ENCODE results near the gene NFIX. TPM values are rescaled to one million over a fixed set of nuclear protein-coding genes. Genes with fewer than 3 reads are reported as not detected.

Gene NFIX
- total and polyA plus RNA-seq, 9 of the 15 experiments (the other 6 are each of a cell fraction or from before 2014, with no cell fraction given) = 0.28 to 26.8 (median 5.4) TPM

DNA sequence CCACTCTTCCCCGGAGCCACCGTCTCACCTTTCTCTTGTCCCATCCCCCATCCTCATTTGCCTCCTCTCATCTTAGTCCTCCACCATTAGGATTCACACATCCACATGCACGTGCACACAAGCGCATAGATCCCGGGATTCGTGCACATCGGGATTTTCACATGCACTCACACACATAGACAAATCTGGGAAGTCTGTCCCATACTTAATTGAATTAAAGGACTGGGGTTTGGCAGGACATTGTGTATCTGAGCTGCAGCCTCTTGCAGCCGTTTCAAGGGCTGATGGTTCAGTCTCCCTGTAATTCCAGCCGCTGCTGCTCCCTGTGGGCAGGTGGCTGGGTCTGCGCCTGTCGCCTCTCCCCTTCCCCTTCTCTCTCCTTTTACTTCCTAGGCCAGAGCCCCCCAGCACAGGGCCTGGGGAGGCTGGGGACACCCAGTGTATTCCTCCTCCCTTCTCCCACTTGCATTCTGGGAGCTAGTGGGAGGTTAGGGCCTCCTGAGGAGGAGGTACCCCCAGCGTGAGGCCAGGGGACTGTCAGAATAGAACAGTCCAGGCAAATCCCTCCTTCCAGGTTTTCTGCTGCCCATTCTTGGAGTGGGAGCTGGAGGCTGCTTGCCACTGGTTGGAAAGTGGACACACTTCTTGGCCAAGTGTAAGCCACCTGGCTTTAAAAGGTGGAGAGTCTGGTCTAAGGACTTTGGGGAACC lies 63.8 kb downstream of the NFIX start:
- Histone ChIP-seq H3K4me1 (replicated peaks in 1 of 2; ENCODE audit: control insufficient read depth in 2 of 2, insufficient read depth in 2 of 2, low read length in 2 of 2) (peaks cover 10 to 57% of the 10 kb centered on the region in 2 experiments; a peak in 4 of 5 replicates), H3K79me2 (ENCODE audit: control insufficient read depth, insufficient read depth, low read length) (peaks cover 5% of the 10 kb centered on the region), H3K4me3 (no peak overlapping the region), H3K27ac (ENCODE audit: extremely low read depth, low read depth, low read length) (no peak overlapping the region), H3K9me1 (ENCODE audit: control insufficient read depth, insufficient read depth, low read length) (no peaks in the 10 kb centered on the region), H3K4me2 (ENCODE audit: insufficient read depth, low read length) (no peak overlapping the region), H3K36me3 (ENCODE audit: control insufficient read depth, insufficient read depth, low read length) (no peaks in the 10 kb centered on the region), H2AFZ (ENCODE audit: low read depth, low read length) (no peak overlapping the region), H3K27me3 (ENCODE audit: control insufficient read depth in 2 of 2, insufficient read depth in 2 of 2, low read length in 2 of 2) (no peaks in the 10 kb centered on the region), H3K9me3 (replicated peaks; ENCODE audit: control insufficient read depth, insufficient read depth, low read depth, low read length) (no peaks in the 10 kb centered on the region), H3K9ac (ENCODE audit: insufficient read depth in 1 of 2, low read depth in 2 of 2, low read length in 2 of 2) (no peak overlapping the region; a peak in 1 of 4 replicates), H4K20me1 (replicated peaks; ENCODE audit: control insufficient read depth, insufficient read depth, low read length) (peaks cover 21% of the 10 kb centered on the region; the same call in 1 of the 2 replicates)
- CTCF ChIA-PET (ENCODE audit: low intra/inter-chr PET ratio) = interaction anchor here (0.7 to 1.8 kb wide), 2 partner anchors 76 to 94 kb away, joined by 3 to 8 read pairs; no protein-coding TSS in a partner anchor
- POLR2A ChIA-PET = interaction anchor here (0.8 to 2.1 kb wide), 4 partner anchors 9 to 17 kb away, joined by 3 to 9 read pairs (median 4); no protein-coding TSS in a partner anchor
- no peak for TF ChIP-seq ZNF436 (CRISPR knock-in tag; IDR thresholded peaks at IDR 0.05)
- TF ChIP-seq, protein P1, sequence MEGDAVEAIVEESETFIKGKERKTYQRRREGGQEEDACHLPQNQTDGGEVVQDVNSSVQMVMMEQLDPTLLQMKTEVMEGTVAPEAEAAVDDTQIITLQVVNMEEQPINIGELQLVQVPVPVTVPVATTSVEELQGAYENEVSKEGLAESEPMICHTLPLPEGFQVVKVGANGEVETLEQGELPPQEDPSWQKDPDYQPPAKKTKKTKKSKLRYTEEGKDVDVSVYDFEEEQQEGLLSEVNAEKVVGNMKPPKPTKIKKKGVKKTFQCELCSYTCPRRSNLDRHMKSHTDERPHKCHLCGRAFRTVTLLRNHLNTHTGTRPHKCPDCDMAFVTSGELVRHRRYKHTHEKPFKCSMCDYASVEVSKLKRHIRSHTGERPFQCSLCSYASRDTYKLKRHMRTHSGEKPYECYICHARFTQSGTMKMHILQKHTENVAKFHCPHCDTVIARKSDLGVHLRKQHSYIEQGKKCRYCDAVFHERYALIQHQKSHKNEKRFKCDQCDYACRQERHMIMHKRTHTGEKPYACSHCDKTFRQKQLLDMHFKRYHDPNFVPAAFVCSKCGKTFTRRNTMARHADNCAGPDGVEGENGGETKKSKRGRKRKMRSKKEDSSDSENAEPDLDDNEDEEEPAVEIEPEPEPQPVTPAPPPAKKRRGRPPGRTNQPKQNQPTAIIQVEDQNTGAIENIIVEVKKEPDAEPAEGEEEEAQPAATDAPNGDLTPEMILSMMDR (IDR thresholded peaks at IDR 0.05 in 2 of 3, conservative IDR thresholded peaks at IDR 0.05 in 1 of 3; ENCODE audit: insufficient read depth in 2 of 3, low read depth in 1 of 3, low read length in 3 of 3) = 0 out of 6 replicates have a peak, but pooled peaks of 1 of the 3 experiments have one; percentile 7
- in situ Hi-C loops (cut with MboI) (no loop called here), intact Hi-C loops (cut with micrococcal nuclease) (no loop called here)
- BruUV-seq (replicated peaks) = no TSS peak
- WGBS (ENCODE audit: insufficient coverage, low coverage, missing lambda C conversion rate) = 53% methylated on average over 12 of the region's 12 CpGs
- no peak for ATAC-seq
- no peak for FAIRE-seq
- no peak for DNase-seq (ENCODE audit: extremely low read depth in 1 of 4, low spot score in 3 of 4)
